KMS-11 (cell line): ENCODE measurements around the gene ADAMTS14.

Source experiments
- H2AFZ ChIP-seq: fragments of 200-600 bp; sonication (generic); 2 replicates; pipeline ENCODE4 v1.6.1; 2016; ENCODE audit warnings: antibody characterized with exemption, mixed run types, low read depth
- H3K27ac ChIP-seq: fragments of 200-600 bp; sonication (generic); 2 replicates; pipeline ENCODE4 v1.6.1; 2016; ENCODE audit warnings: mild to moderate bottlenecking, mixed run types
- H3K27me3 ChIP-seq: fragments of 200-600 bp; sonication (generic); 2 replicates; pipeline ENCODE4 v1.6.1; 2017; ENCODE audit warnings: mild to moderate bottlenecking, low read depth, mixed run types, moderate library complexity; ENCODE audit not compliant: insufficient read depth
- H3K36me3 ChIP-seq: fragments of 200-600 bp; sonication (generic); 2 replicates; pipeline ENCODE4 v1.6.1; 2017; ENCODE audit warnings: mild to moderate bottlenecking, mixed run types; ENCODE audit not compliant: insufficient read depth
- H3K4me1 ChIP-seq: fragments of 200-600 bp; sonication (generic); 2 replicates; pipeline ENCODE4 v1.6.1; 2016; ENCODE audit warnings: mild to moderate bottlenecking, low read depth, mixed run types; ENCODE audit not compliant: poor library complexity, severe bottlenecking
- H3K4me2 ChIP-seq: fragments of 200-600 bp; sonication (generic); 2 replicates; pipeline ENCODE4 v1.7.0; 2016; ENCODE audit warnings: mild to moderate bottlenecking, mixed run types
- H3K4me3 ChIP-seq: fragments of 200-600 bp; sonication (generic); IDR thresholded peaks from 2 replicates; pipeline ENCODE4 v1.6.1; 2017; ENCODE audit warnings: low read depth, low read length, mixed read lengths; ENCODE audit not compliant: insufficient read depth
- H3K79me2 ChIP-seq: fragments of 200-600 bp; sonication (generic); 2 replicates; pipeline ENCODE4 v1.6.1; 2016; ENCODE audit warnings: low read depth, mixed run types; ENCODE audit not compliant: insufficient read depth
- H3K9ac ChIP-seq: fragments of 200-600 bp; sonication (generic); 2 replicates; pipeline ENCODE4 v1.6.1; 2016; ENCODE audit warnings: mild to moderate bottlenecking, mixed run types
- H4K20me1 ChIP-seq: fragments of 200-600 bp; sonication (generic); 2 replicates; pipeline ENCODE4 v1.6.1; 2016; ENCODE audit warnings: mild to moderate bottlenecking, mixed run types; ENCODE audit not compliant: insufficient read depth
- CTCF ChIP-seq: fragments of 200-600 bp; sonication (generic); conservative IDR thresholded peaks from 2 replicates; pipeline ENCODE4 v1.6.1; 2017; ENCODE audit warnings: low read depth, mild to moderate bottlenecking, antibody characterized with exemption, low read length, moderate library complexity, mixed read lengths

Gene ADAMTS14

DNA sequence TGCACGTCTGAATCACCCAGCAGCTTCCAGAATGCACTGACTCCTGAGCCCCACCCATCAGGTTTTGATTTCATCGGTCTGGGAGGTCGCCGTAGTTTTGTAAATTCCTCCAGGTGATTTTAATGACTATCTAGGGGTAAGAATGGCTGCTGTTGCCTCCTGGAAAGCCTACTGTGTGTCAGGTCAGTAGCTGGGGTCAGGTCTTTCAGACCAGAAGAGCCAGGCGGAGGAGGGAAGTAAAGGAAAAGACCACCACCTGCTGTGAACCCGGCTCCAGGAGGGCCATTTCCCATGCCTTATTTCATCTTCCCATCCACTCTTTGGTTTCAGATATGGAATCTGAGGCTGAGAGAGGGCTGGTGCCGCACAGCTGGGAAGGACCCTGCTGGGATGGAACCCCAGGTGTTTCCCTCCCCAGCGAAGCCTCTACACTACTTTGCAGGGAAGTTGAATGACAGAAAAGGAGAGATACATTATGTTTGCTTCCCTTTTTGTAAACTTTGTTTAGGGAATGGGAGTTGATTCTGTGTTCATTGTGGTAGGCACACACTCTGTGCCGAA, 19.8 kb downstream of the ADAMTS14 start:
- no peak for TF ChIP-seq CTCF
- Histone ChIP-seq H3K9ac (no peak overlapping the region), H3K4me2 (no peak overlapping the region), H4K20me1 (no peaks in the 10 kb centered on the region), H3K79me2 (no peaks in the 10 kb centered on the region), H3K4me3 (no peak overlapping the region), H2AFZ (no peak overlapping the region), H3K36me3 (no peaks in the 10 kb centered on the region), H3K27ac (no peak overlapping the region), H3K4me1 (no peaks in the 10 kb centered on the region), H3K27me3 (0 out of 2 replicates have a peak, but pooled peaks cover 3% of the 10 kb centered on the region)

GRCh38 chr10:70693619-70694335, 21.5 kb downstream of the ADAMTS14 start:
- H3K9ac ChIP-seq, result no peak overlapping the region
- no peak for TF ChIP-seq CTCF
- H3K36me3 ChIP-seq, result no peaks in the 10 kb centered on the region
- no peak overlapping the region for H3K4me2 ChIP-seq
- no peaks in the 10 kb centered on the region for H4K20me1 ChIP-seq
- H3K27me3 ChIP-seq, result 0 out of 2 replicates have a peak, but pooled peaks cover 3% of the 10 kb centered on the region
- H3K4me1 ChIP-seq, result no peaks in the 10 kb centered on the region
- no peaks in the 10 kb centered on the region for H3K79me2 ChIP-seq
- H3K27ac ChIP-seq, result no peak overlapping the region
- no peak overlapping the region for H2AFZ ChIP-seq
- H3K4me3 ChIP-seq, result no peak overlapping the region

- no peak overlapping the region for H2AFZ ChIP-seq
- no peaks in the 10 kb centered on the region for H4K20me1 ChIP-seq
- H3K27ac ChIP-seq, result no peak overlapping the region
- no peak for TF ChIP-seq CTCF
- no peak overlapping the region for H3K9ac ChIP-seq
- H3K4me3 ChIP-seq, result no peak overlapping the region
- H3K4me2 ChIP-seq, result no peak overlapping the region
- H3K36me3 ChIP-seq, result no peaks in the 10 kb centered on the region
- no peaks in the 10 kb centered on the region for H3K79me2 ChIP-seq
- H3K4me1 ChIP-seq, result no peaks in the 10 kb centered on the region
- H3K27me3 ChIP-seq, result 0 out of 2 replicates have a peak, but pooled peaks cover 3% of the 10 kb centered on the region
These were observed 22.3 kb downstream of the ADAMTS14 start for GRCh38 chr10:70694418-70695141.

- H4K20me1 ChIP-seq, result no peaks in the 10 kb centered on the region
- no peak overlapping the region for H3K4me3 ChIP-seq
- no peak overlapping the region for H3K9ac ChIP-seq
- H3K79me2 ChIP-seq, result no peaks in the 10 kb centered on the region
- H3K4me2 ChIP-seq, result no peak overlapping the region
- no peak overlapping the region for H3K27ac ChIP-seq
- 0 out of 2 replicates have a peak, but pooled peaks cover 3% of the 10 kb centered on the region for H3K27me3 ChIP-seq
- TF ChIP-seq CTCF, result no peak
- no peak overlapping the region for H2AFZ ChIP-seq
- no peaks in the 10 kb centered on the region for H3K36me3 ChIP-seq
- H3K4me1 ChIP-seq, result no peaks in the 10 kb centered on the region
These were observed 23.1 kb downstream of the ADAMTS14 start for GRCh38 chr10:70695241-70696030.
